ENCODE measurements around the gene HNF1A.

HNF1A gene

DNA sequence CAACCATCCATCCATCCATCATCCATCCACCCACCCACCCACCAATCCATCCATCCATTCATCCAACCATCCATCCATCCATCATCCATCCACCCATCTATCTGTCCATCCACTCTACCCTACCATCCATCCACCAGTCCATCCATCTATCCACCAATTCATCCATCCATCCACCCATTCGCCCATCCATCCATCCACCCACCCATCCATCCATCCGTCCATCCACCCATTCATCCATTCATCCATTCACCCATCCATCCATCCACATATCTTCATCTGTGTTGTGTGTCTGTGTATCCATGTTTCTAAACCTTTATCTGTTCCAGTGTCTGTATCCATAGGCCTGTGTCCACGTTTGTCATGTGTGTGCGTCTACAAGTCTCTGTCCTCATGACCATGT, 9.9 kb downstream of the HNF1A start:
- no peak for DNase-seq

DNA sequence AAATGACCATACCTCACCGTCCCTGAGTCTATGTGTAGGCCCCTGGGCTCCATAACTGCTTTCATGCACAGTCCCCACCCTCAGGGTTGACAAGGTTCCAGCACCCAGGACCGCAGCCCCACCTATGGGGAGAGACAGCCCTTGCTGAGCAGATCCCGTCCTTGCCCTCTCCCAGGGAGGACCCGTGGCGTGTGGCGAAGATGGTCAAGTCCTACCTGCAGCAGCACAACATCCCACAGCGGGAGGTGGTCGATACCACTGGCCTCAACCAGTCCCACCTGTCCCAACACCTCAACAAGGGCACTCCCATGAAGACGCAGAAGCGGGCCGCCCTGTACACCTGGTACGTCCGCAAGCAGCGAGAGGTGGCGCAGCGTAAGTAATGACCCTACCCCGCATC, 10.3 kb downstream of the HNF1A start:
- no peak for DNase-seq

DNA sequence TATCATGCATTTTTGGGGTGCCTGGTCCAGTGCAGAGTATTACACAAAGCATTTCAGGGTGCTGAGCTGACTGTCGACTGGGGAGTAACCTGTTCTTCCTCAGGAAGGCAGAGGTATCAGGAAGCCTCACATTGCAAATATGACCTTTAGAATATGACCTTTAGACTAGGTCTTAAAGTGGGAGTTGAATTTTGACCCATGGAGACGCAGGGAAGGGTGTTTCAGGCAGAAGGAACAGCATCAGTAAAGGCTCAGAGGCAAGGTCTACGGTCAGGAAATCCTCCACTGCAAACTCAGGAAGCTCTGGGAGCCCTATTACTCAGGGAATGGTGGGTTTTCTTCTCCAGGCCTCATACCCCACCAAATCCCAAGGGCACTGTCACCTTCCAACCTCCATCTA, 11.3 kb downstream of the HNF1A start:
- DNase-seq: no peak

DNA sequence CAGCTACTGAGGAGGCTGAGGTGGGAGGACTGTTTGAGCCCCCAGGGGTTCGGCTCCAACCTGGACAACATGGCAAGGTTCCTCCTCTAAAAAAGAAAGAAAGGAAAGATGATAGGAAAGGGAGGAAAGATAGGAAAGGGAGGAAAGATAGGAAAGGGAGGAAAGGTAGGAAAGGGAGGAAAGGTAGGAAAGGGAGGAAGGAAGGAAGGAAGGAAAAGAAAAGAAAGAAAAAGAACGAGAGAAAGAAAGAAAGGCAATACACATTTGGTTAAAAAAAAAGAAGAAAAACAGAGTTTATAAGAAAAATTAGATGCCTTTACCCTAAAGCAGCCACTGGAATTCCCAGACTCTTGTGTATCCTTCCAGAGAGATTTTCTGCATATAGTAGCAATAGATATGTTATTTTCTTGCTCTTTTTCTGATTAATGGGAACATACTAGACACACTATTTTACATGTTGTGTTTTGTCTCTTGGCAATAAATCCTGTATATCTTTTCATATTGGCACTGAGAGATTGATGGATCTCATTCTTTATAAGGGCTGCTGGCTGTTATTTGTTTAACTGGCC, 12.2 kb downstream of the HNF1A start:
- no peak for DNase-seq

DNA sequence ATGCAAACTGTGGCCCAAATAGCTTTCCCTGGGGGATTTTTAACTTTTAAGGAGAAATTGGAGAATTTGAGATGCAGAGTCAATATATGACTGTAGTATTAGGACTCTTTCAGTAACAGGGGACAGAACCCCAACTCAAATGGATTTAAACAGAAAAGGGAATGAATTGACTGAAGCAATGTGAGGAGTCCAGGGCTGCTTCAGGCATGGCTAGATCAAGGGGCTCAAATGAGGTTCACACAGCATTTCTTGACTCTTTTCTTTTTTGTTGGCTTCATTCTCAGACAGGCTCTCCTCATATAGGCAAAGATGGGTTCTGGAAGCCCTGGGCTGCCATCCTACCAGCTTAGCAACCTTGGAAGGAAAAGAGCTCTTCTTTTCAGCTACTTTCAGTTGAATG, 13.6 kb downstream of the HNF1A start:
- no peak for DNase-seq

DNA sequence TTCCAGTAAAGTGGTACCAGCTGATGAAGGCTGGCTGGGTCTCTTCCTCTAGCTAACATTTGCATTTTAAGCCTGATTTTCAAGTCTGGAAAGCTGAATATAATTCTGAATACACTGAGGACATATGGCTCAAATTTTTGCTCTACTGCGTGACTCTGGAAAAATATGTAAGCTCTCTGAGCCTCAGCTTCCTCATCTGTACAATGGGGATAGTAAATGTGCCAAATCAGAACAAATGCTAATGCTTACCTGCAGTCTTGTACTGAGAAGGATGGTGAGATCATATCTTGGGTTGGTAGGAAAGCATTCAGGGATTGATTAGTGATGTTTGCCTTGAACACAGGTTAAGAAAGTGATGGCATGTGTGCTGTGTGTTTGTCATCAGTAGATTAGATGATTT, 14.6 kb downstream of the HNF1A start:
- no peak for DNase-seq

DNA sequence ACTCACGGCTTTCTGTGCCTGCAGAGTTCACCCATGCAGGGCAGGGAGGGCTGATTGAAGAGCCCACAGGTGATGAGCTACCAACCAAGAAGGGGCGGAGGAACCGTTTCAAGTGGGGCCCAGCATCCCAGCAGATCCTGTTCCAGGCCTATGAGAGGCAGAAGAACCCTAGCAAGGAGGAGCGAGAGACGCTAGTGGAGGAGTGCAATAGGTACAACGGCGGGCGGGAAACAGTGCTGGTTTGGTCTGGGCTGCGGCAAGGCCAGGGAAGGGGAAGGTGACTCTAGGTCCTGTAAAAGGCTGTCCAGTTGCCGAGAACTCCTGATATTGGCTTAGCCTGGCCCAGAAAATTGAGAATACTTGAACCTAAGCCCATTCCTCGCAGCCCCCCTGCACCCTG, 15.2 kb downstream of the HNF1A start:
- DNase-seq: no peak

DNA sequence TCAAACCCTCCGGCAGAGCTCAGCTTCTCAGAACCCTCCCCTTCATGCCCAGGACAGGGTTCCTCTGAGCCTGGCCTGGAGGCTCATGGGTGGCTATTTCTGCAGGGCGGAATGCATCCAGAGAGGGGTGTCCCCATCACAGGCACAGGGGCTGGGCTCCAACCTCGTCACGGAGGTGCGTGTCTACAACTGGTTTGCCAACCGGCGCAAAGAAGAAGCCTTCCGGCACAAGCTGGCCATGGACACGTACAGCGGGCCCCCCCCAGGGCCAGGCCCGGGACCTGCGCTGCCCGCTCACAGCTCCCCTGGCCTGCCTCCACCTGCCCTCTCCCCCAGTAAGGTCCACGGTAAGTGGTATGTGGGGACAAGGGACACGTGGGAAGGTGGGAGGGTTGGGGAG, 15.7 kb downstream of the HNF1A start:
- DNase-seq: no peak

DNA sequence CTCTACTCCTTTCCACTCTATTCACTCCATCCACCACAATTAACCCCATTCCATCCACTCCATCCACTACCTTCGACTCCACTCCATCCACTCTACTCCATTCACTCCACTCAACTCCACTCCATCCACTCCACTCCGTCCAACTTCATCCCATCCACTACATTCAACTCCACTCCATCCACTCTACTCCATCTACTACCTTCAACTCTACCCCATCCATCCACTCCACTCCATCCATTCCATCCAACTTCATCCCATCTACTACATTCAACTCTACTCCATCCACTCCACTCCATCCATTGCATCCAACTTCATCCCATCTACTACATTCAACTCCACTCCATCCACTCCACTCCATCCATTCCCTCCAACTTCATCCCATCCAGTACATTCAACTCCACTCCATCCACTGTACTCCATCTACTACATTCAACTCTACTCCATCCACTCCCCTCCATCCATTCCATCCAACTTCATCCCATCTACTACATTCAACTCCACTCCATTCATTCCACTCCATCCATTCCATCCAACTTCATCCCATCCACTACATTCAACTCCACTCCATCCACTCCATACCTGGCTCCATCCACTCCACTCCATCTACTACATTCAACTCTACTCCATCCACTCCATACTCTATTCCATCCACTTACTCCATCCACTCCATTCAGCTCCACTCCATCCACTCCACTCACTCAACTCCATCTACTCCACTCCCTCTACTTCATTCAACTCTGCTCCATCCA, 16.4 kb downstream of the HNF1A start:
- DNase-seq: no peak

DNA sequence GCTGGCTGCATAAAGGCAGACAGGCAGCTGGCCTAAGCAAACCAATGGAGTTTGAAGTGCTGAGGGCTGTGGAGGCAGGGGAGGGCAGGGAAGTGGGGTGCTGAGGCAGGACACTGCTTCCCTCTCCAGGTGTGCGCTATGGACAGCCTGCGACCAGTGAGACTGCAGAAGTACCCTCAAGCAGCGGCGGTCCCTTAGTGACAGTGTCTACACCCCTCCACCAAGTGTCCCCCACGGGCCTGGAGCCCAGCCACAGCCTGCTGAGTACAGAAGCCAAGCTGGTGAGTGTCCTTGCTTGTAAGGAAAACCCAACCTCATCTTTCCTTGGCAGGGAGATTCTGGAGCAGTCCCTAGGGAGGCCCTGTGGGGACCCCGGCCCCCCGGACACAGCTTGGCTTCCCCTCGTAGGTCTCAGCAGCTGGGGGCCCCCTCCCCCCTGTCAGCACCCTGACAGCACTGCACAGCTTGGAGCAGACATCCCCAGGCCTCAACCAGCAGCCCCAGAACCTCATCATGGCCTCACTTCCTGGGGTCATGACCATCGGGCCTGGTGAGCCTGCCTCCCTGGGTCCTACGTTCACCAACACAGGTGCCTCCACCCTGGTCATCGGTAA, 17.9 kb downstream of the HNF1A start:
- DNase-seq: no peak

DNA sequence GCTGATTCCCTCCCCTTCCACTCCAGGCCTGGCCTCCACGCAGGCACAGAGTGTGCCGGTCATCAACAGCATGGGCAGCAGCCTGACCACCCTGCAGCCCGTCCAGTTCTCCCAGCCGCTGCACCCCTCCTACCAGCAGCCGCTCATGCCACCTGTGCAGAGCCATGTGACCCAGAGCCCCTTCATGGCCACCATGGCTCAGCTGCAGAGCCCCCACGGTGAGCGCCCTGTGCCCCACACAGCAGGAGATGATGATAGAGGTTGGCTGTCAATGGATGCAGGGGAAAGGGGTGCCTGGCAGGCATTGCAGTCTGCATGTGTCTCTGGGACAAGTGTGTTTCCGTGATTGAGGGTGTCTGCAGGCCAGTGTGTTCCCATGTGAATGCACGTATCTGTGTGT, 19.1 kb downstream of the HNF1A start:
- DNase-seq: no peak

DNA sequence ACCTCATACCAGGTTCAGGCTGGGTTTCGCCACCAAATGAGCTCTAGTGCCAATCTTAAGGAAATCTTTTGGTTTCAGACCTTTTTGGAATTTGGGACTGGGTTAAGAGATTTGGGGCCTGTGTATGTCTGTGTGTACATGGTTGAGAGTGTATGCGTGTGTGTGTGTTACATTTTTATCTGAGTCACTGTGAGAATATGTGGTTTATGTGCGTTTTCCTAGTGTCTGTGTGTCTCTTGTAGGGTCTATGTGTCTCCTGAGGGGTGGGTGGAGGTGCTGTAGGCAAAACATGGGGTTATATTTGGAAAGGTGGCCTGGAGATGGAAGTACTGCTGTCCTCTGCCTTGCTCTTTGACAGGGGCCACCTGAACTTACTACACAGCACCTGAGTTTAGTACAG, 20.1 kb downstream of the HNF1A start:
- DNase-seq: no peak

DNA sequence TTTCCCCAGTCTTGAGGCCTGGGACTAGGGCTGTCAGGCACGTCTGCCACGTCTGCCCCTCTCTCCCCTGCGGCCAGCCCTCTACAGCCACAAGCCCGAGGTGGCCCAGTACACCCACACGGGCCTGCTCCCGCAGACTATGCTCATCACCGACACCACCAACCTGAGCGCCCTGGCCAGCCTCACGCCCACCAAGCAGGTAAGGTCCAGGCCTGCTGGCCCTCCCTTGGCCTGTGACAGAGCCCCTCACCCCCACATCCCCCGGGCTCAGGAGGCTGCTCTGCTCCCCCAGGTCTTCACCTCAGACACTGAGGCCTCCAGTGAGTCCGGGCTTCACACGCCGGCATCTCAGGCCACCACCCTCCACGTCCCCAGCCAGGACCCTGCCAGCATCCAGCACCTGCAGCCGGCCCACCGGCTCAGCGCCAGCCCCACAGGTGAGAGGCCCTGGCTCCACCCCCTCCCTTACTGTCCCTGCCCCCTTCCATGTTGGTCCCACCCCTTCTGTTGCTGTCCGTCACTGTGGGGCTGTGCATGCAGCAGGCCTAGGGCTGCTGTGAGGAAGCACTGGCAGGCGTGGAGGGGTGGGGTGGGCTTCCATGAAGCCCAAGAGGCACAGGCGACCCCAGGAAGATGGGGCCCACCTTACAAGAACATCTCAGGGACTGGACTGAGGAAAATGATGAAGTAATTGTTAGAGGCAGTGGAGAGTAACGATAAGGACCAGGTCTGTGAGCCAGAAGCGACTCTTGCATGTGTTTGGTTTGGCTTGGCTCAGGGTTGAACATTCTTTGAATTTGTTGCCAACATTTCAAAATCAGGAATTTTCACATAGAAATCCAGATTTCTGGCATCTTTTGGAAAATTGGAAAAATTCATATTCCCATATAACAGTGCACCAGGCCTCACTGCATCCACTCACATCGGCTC, 21.1 kb downstream of the HNF1A start:
- no peak for DNase-seq

DNA sequence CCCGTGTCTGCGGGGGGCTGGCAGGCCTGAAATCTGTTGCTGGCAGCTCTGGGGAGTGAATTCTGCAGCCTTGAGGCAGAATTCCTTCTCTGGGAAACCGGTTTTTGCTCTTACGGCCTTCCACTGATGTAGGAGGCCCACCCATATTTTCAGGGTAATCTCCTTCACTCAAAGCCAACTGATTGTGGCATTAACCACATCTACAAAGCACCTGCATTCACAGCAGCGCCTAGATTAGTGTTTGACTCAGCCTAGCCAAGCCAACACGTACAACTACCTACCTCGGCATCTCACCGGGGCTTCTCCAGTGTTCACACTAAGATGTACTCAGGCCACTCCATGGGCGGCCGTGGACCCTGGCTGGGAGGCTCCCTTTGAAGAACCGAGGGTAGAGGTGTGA, 22.2 kb downstream of the HNF1A start:
- no peak for DNase-seq

DNA sequence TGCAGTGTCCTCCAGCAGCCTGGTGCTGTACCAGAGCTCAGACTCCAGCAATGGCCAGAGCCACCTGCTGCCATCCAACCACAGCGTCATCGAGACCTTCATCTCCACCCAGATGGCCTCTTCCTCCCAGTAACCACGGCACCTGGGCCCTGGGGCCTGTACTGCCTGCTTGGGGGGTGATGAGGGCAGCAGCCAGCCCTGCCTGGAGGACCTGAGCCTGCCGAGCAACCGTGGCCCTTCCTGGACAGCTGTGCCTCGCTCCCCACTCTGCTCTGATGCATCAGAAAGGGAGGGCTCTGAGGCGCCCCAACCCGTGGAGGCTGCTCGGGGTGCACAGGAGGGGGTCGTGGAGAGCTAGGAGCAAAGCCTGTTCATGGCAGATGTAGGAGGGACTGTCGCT, 22.7 kb downstream of the HNF1A start:
- no peak for DNase-seq

DNA sequence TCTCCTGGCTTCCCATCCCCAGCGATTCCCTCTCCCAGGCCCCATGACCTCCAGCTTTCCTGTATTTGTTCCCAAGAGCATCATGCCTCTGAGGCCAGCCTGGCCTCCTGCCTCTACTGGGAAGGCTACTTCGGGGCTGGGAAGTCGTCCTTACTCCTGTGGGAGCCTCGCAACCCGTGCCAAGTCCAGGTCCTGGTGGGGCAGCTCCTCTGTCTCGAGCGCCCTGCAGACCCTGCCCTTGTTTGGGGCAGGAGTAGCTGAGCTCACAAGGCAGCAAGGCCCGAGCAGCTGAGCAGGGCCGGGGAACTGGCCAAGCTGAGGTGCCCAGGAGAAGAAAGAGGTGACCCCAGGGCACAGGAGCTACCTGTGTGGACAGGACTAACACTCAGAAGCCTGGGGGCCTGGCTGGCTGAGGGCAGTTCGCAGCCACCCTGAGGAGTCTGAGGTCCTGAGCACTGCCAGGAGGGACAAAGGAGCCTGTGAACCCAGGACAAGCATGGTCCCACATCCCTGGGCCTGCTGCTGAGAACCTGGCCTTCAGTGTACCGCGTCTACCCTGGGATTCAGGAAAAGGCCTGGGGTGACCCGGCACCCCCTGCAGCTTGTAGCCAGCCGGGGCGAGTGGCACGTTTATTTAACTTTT, 23.6 kb downstream of the HNF1A start:
- DNase-seq: no peak

DNA sequence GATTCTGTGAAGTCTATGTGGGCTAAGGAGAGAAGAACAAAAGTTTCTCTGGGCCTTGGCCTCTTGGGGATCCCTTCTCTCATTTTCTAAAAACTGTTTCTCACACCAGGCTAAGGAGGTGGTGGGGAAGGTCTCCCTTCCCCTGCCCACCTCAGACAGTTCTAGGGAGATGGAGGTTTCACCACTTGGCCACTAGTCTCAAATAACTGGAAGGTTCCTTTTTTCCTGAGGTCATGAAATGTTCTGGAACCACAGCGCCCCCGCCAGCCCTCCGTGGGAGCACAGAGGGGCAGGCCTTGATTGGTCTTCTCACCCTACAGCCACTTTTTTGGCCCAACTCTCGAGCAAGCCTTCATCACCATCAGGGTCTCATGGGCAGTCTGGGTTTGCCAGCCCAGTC, 25.3 kb downstream of the HNF1A start:
- DNase-seq: no peak

DNA sequence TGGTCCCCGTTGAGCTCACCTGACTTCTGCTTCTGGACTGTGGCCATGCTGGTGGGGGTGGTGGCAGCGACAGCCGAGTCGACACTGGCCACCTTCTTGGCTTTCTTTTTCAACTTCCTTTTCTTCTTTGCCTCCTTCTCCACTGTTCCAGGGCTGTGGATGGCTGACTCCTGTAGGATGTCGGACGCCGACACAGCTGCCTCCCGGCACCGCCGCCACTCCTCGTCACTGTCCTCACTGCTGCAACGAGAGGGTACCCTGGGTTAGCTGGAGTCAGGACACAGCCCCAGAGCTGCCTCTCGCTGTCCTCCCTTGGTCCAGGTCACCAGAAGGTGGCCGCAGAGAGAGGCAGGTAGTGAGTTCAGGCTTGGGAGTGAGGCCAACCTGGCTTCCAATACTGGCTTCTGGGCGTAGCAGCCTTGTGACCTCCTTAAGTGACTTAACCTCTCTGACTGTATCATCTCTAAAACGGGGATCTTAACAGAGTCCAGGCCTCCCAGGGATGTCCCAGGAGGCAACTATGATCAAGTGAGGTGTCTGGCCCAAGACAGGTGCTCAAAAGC, 26.0 kb downstream of the HNF1A start:
- DNase-seq: no peak

DNA sequence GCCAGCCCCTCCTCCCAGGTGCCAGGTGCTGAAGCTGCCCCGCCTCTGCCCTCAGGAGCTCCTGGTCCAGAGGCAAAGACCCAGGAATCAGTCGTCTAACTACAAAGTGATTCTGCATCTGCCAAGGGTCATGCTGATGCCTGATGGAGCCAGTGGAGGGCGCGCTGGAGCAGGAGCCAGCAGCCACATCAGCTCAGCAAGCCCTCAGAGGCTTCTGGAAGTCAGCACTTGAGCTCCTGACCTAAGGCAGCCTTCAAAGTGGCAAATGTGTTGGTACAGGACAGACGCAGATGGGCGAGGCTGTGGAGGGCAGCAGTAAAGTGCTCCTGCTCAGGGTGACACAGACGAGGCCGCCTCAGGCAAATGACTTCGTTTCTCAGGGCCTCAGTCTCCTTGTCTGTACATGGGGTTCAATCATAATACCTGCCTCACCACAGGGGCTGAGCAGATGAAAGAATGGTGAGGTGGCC, 27.0 kb downstream of the HNF1A start:
- peak in 9 of 51 donors; percentile 2 to 19 (median 6) for DNase-seq

DNA sequence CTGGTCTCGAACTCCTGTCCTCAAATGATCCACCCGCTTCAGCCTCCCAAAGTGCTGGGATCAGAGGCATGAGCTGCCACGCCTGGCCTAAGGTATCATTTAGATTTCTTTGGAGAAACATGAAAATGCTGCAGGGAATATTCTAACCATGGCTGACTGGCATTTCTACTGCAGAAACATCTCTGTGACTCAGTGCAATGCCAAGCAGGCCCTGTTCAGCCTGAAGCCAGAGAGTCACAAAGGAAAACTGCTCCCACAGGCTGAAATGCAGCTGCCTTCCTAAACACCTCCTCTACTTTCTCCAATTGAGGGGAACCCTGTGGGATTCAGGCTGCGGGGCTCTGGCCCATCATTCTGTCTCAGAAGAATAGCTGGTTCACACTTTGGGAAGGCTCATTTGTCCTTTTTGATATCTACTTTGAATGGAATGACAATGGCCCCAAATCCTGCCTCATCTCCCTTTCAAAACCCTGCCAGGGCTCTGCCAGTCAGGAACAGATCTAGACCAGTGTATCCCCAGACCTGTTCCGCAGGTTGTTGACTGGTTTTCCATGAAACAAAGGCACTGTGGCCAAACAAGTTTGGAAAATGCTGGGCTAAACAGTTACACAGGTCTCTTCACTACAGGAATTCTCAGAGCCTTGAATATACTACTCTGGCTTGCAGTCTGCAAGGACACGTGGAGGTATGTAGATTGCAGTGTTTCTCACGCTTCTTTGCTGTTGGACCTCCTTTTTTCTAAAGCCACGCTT, 30.2 kb downstream of the HNF1A start:
- DNase-seq: no peak
